NCI-H2227 treated with DMSO at 0.1 percent for 48 hours (cell line): Measurements from ENCODE around the gene TRIM5.

Experiments used
- DNase-seq: peaks from one replicate; lab custom pipeline; 2025; lab: John Stamatoyannopoulos, UW

TRIM5 gene

GRCh38 chr11:5624489-5625279 is 60.2 kb downstream of the TRIM5 start, which contains the start of gene TRIM34:
Gene TRIM34 (plus strand): TSS chr11:5625001. CDS start chr11:5632332, 7,331 bp downstream.
- DNase-seq, result no peak

GRCh38 chr11:5622802-5623201 is 62.1 kb downstream of the TRIM5 start:
- no peak for DNase-seq

GRCh38 chr11:5621580-5621979 is 63.3 kb downstream of the TRIM5 start:
- DNase-seq, result no peak

- no peak for DNase-seq
These were observed 64.0 kb downstream of the TRIM5 start for GRCh38 chr11:5620651-5621521.

GRCh38 chr11:5618807-5619206 is 66.1 kb downstream of the TRIM5 start:
- no peak for DNase-seq
